ENCODE data around the gene IDH3G. TPM values are rescaled to one million over a fixed set of nuclear protein-coding genes. Genes with fewer than 3 reads are reported as not detected.

Gene IDH3G
- total and polyA plus RNA-seq, 2 of the 8 experiments (the other 6 are each of a cell fraction or from before 2014, with no cell fraction given) = 39.4 to 66.7 TPM

GRCh38 chrX:153832728-153833127 is 38.6 kb upstream of the IDH3G start:
- Histone ChIP-seq H3K27ac (ENCODE audit: low read depth, low read length) (no peak overlapping the region), H3K56ac (replicated peaks; ENCODE audit: insufficient read length, low read depth, low read length) (no peak overlapping the region), H4K8ac (ENCODE audit: extremely low read depth, insufficient read depth, low read length) (no peak overlapping the region), H4K5ac (ENCODE audit: insufficient read length, low read depth, low read length) (no peak overlapping the region), H3K14ac (ENCODE audit: insufficient read length) (no peak overlapping the region), H3K4me3 (ENCODE audit: extremely low read depth in 1 of 4, insufficient read depth in 2 of 4, low read depth in 3 of 4, low read length in 4 of 4) (no peak overlapping the region), H3K23me2 (ENCODE audit: low read depth, low read length) (no peaks in the 10 kb centered on the region), H3K79me1 (ENCODE audit: low read depth, low read length) (no peaks in the 10 kb centered on the region), H2BK120ac (replicated peaks; ENCODE audit: low read depth, low read length) (no peak overlapping the region), H3K27me3 (replicated peaks in 1 of 4; ENCODE audit: control insufficient read depth in 3 of 4, extremely low read depth in 1 of 4, insufficient read depth in 3 of 4, low read length in 3 of 4) (peaks cover 0 to 6% (median 2%) of the 10 kb centered on the region in 4 experiments; a peak in 3 of 7 replicates), H3K9ac (replicated peaks in 1 of 4; ENCODE audit: extremely low read depth in 1 of 4, low read depth in 3 of 4, low read length in 3 of 4) (no peak overlapping the region), H3K9me3 (ENCODE audit: insufficient read depth in 2 of 2, low read depth in 1 of 2, low read length in 1 of 2) (no peaks in the 10 kb centered on the region), H3K4me2 (ENCODE audit: insufficient read depth in 1 of 2, low read depth in 2 of 2, low read length in 2 of 2) (no peak overlapping the region; a peak in 1 of 4 replicates), H2BK15ac (ENCODE audit: low read length) (no peak overlapping the region), H2BK12ac (ENCODE audit: low read depth, low read length) (no peak overlapping the region), H2AK5ac (ENCODE audit: low read depth, low read length) (no peak overlapping the region), H3K4ac (replicated peaks; ENCODE audit: insufficient read length, low read depth, low read length) (no peak overlapping the region), H3K79me2 (ENCODE audit: control insufficient read depth in 1 of 2, insufficient read depth in 2 of 2, low read length in 2 of 2) (peaks cover 5 to 15% of the 10 kb centered on the region in 2 experiments; a peak in 3 of 4 replicates), H3K4me1 (replicated peaks in 1 of 4; ENCODE audit: control insufficient read depth in 3 of 4, insufficient read depth in 4 of 4, low read length in 3 of 4) (peaks cover 0 to 12% (median 6%) of the 10 kb centered on the region in 4 experiments; a peak in 5 of 7 replicates), H4K91ac (replicated peaks; ENCODE audit: insufficient read length, low read length) (no peak overlapping the region), H3K18ac (ENCODE audit: extremely low read depth, low read length) (no peak overlapping the region), H3K36me3 (ENCODE audit: control insufficient read depth in 2 of 4, insufficient read depth in 4 of 4, low read length in 3 of 4) (no peaks in the 10 kb centered on the region), H3K23ac (ENCODE audit: insufficient read length) (no peak overlapping the region), H2BK20ac (ENCODE audit: low read length) (no peak overlapping the region), H4K20me1 (replicated peaks in 1 of 2; ENCODE audit: control insufficient read depth in 1 of 2, insufficient read depth in 2 of 2, low read length in 2 of 2) (no peaks in the 10 kb centered on the region), H2AFZ (ENCODE audit: low read length) (no peak overlapping the region), H2BK5ac (ENCODE audit: low read depth, low read length) (no peak overlapping the region)
- 97% methylated on average over 7 of the region's 10 CpGs; no CpG with 5 or more reads in 1 of the 2 experiments for WGBS, 2 experiments (ENCODE audit: extremely low coverage in 1 of 2, insufficient coverage in 1 of 2, insufficient read length in 1 of 2, insufficient replicate concordance in 2 of 2, low coverage in 1 of 2, low lambda C conversion rate in 2 of 2, missing lambda C conversion rate in 1 of 2)
- DNase-seq (ENCODE audit: low read depth in 1 of 2, low spot score in 2 of 2) = no peak
- ChIA-PET POLR2A (ENCODE audit: partially characterized antibody) (interaction anchor here (1.1 to 3.2 kb wide), 4 partner anchors 12 to 93 kb away, joined by 3 to 13 read pairs (median 8); partner anchors contain the start of gene ARHGAP4), CTCF (ENCODE audit: partially characterized antibody) (interaction anchor here (0.8 to 1.4 kb wide), 2 partner anchors 21 to 46 kb away, joined by 3 to 5 read pairs; no protein-coding TSS in a partner anchor)
- FAIRE-seq = no peak
- TF ChIP-seq GTF2F1 (IDR thresholded peaks at IDR 0.05; ENCODE audit: borderline replicate concordance, low read depth, low read length) (no peak), TEAD4 (IDR thresholded peaks at IDR 0.05; ENCODE audit: low read depth, low read length) (no peak), CHD1 (IDR thresholded peaks at IDR 0.05; ENCODE audit: low read depth, low read length) (no peak), ASH2L (IDR thresholded peaks at IDR 0.05; ENCODE audit: low read length) (no peak), TBP (IDR thresholded peaks at IDR 0.05; ENCODE audit: low read depth, low read length) (no peak), KDM4A (IDR thresholded peaks at IDR 0.05; ENCODE audit: low read depth, low read length, severe bottlenecking) (no peak), FOSL1 (IDR thresholded peaks at IDR 0.05; ENCODE audit: insufficient read depth, low read depth, low read length) (no peak), GABPA (IDR thresholded peaks at IDR 0.05; ENCODE audit: borderline replicate concordance, insufficient read depth, low read length) (no peak), SP1 (IDR thresholded peaks at IDR 0.05; ENCODE audit: low read depth, low read length) (no peak), SRF (IDR thresholded peaks at IDR 0.05; ENCODE audit: low read depth, low read length) (no peak), PHF8 (conservative IDR thresholded peaks at IDR 0.05; ENCODE audit: low read depth, low read length) (no peak), SP4 (IDR thresholded peaks at IDR 0.05; ENCODE audit: low read length) (no peak), NANOG (IDR thresholded peaks at IDR 0.05; ENCODE audit: insufficient read depth, low read depth, low read length, poor library complexity, severe bottlenecking) (no peak), CBX8 (IDR thresholded peaks at IDR 0.05; ENCODE audit: borderline replicate concordance, low read depth, low read length) (no peak), RXRA (IDR thresholded peaks at IDR 0.05; ENCODE audit: insufficient read depth, low read depth, low read length) (no peak)

Data from H1 (cell line).